WI38 (cell line): ENCODE data around the gene PLAGL1.

Experiments used
- H3K4me3 ChIP-seq: 2 replicates; pipeline ENCODE4 v1.5.1; 2011; ENCODE audit warnings: low read depth, mild to moderate bottlenecking, control low read depth, low read length
- CTCF ChIP-seq: IDR thresholded peaks from 2 replicates; pipeline ENCODE4 v1.5.1; 2012; ENCODE audit warnings: low read depth, mild to moderate bottlenecking, control low read depth, low read length

The PLAGL1 gene

GRCh38 chr6:144007478-144008119 is 460 bp downstream of the PLAGL1 start:
- no peak for TF ChIP-seq CTCF
- peak overlapping the region; percentile 64 for H3K4me3 ChIP-seq

GRCh38 chr6:144006736-144007477 is 1.2 kb downstream of the PLAGL1 start:
- no peak for TF ChIP-seq CTCF
- peak overlapping the region; percentile 64 for H3K4me3 ChIP-seq

GRCh38 chr6:143999406-143999805 is 8.7 kb downstream of the PLAGL1 start:
- no peak overlapping the region for H3K4me3 ChIP-seq
- TF ChIP-seq CTCF: no peak

GRCh38 chr6:143998686-143999085 is 9.4 kb downstream of the PLAGL1 start:
- H3K4me3 ChIP-seq: no peak overlapping the region
- no peak for TF ChIP-seq CTCF

GRCh38 chr6:143993965-143994646 is 14.0 kb downstream of the PLAGL1 start:
- no peak overlapping the region for H3K4me3 ChIP-seq
- no peak for TF ChIP-seq CTCF

GRCh38 chr6:143992285-143992684 is 15.8 kb downstream of the PLAGL1 start:
- TF ChIP-seq CTCF: no peak
- no peak overlapping the region for H3K4me3 ChIP-seq
